RWPE1 (cell line): ENCODE results near the gene ACTR5.

Source experiments
- CTCF ChIA-PET: fragments of 350-600 bp; sonication (Branson Sonifier 250); formaldehyde crosslinking; extraction: SDS; loops from one replicate; lab custom pipeline; 2021; lab: Yijun Ruan, JAX
- POLR2A ChIA-PET: fragments of 400-600 bp; formaldehyde crosslinking; extraction: SDS; loops from one replicate; lab custom pipeline; 2020; ENCODE audit warnings: antibody characterized with exemption; ENCODE audit not compliant: low non-redundant PET; lab: Yijun Ruan, JAX
- DNase-seq: peaks from one replicate; pipeline ENCODE4 v3.0.0; 2012; ENCODE audit warnings: low spot score
- H3K27ac ChIP-seq: fragments of 450-650 bp; 2 replicates; pipeline ENCODE4 v1.5.1; 2017
- TF ChIP-seq, protein P1 (sequence below): fragments of 450-650 bp; conservative IDR thresholded peaks from 2 replicates; pipeline ENCODE4 v1.5.1; 2017; ENCODE audit warnings: low read depth, mild to moderate bottlenecking

ACTR5 gene

DNA sequence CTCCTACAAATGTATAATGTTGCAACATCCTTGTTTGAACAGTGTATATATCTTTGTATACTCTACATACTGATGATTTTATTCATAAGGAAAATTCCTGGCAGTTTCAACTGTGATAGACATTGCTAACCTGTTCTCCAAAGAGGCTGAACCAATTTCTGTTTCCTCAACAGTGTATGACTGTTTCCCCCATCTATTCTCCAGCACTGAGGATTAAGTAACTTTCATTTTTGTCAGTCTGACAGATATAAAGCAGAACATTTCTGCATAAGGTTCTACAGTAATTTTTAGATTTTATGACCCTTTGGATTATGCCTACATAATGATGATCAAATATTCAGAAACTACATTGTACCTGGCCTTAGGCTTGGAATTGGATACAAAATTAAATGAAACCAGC lies 67.2 kb downstream of the ACTR5 start:
- POLR2A ChIA-PET, result no interaction called here
- CTCF ChIA-PET, result interaction anchor here (1.1 kb wide), 1 partner anchor 25 kb away, joined by 3 read pairs; no protein-coding TSS in a partner anchor
- no peak overlapping the region for H3K27ac ChIP-seq
- no peak for DNase-seq
- TF ChIP-seq, protein P1, sequence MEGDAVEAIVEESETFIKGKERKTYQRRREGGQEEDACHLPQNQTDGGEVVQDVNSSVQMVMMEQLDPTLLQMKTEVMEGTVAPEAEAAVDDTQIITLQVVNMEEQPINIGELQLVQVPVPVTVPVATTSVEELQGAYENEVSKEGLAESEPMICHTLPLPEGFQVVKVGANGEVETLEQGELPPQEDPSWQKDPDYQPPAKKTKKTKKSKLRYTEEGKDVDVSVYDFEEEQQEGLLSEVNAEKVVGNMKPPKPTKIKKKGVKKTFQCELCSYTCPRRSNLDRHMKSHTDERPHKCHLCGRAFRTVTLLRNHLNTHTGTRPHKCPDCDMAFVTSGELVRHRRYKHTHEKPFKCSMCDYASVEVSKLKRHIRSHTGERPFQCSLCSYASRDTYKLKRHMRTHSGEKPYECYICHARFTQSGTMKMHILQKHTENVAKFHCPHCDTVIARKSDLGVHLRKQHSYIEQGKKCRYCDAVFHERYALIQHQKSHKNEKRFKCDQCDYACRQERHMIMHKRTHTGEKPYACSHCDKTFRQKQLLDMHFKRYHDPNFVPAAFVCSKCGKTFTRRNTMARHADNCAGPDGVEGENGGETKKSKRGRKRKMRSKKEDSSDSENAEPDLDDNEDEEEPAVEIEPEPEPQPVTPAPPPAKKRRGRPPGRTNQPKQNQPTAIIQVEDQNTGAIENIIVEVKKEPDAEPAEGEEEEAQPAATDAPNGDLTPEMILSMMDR, result no peak

DNA sequence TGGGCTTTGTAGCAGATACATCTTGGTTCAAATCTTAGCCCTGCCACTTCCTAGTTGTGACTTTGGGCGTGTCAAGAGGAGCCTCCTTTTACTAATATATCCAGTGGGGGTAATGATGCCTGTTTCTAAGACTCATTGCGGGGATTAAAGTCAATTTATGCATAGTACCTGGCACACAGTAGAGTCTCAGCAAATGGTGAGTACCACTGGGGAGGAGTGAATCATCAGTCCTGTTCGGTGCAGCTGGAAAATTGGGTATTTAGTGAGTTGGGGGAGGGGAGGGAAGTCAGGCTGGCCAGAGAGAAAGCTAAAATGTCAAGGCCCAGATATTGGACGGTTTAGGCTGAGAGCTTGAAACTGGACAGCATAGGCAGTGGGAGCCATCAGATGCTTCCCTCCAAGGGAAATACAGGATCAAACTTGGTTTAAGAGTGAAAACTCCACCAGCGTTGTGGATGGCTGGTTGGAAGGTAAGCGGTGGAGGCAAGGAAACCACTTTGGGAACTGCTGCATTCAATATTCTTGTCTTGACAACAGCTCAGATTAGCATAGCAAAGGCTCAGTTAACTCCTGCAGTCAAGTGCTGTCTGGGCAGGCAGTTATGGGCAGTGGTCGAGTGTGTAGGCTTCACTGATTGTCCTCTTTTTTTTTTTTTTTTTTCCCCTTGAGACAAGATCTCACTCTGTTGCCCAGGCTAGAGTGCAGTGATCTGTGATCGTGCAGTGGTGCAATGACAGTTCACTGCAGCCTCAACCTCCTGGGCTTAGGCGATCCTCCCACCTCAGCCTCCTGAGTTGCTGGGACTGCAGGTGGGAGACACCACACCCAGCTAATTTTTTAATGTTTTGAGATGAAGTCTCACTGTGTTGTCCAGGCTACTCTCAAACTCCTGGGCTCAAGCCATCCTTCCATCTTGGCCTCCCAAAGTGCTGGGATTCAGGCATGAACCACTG lies 70.1 kb downstream of the ACTR5 start:
- POLR2A ChIA-PET, result interaction anchor here (0.5 to 0.6 kb wide), 2 partner anchors 28 to 58 kb away, joined by 5 to 9 read pairs; no protein-coding TSS in a partner anchor
- CTCF ChIA-PET, result interaction anchor here (0.7 to 0.8 kb wide), 3 partner anchors 19 to 705 kb away, joined by 4 read pairs; partner anchors contain the start of gene FAM83D
- H3K27ac ChIP-seq, result no peak overlapping the region
- DNase-seq, result no peak
- TF ChIP-seq, protein P1, result no peak
